ENCODE measurements around the gene DOCK1.

DOCK1 gene

GRCh38 chr10:127370601-127371000 is 465.4 kb downstream of the DOCK1 start:
- H3K4me1 ChIP-seq (ENCODE audit: insufficient read depth, low read length, poor library complexity, severe bottlenecking): no peaks in the 10 kb centered on the region
- H3K9ac ChIP-seq (ENCODE audit: low read depth, low read length, poor library complexity, severe bottlenecking): no peak overlapping the region
- TF ChIP-seq EZH2phosphoT487 (IDR thresholded peaks at IDR 0.05; ENCODE audit: borderline replicate concordance) (no peak), CTCF (conservative IDR thresholded peaks at IDR 0.05; ENCODE audit: low read length) (no peak)
- no peaks in the 10 kb centered on the region for H3K36me3 ChIP-seq (ENCODE audit: insufficient read depth, low read length)
- no peaks in the 10 kb centered on the region for H3K27me3 ChIP-seq (ENCODE audit: insufficient read depth, low read length, poor library complexity, severe bottlenecking)
- H2AFZ ChIP-seq (ENCODE audit: low read length): no peak overlapping the region
- no peak overlapping the region for H3K4me2 ChIP-seq (ENCODE audit: low read depth, low read length, poor library complexity, severe bottlenecking)
- no peaks in the 10 kb centered on the region for H3K9me2 ChIP-seq (replicated peaks; ENCODE audit: low read depth, low read length)
- no peaks in the 10 kb centered on the region; the same call in 1 of the 2 replicates for H3K9me3 ChIP-seq (ENCODE audit: insufficient read depth, low read depth, low read length)
- no peak overlapping the region for H3K4me3 ChIP-seq (ENCODE audit: low read length, poor library complexity, severe bottlenecking)
- no peaks in the 10 kb centered on the region for H3K79me2 ChIP-seq (ENCODE audit: insufficient read depth, low read length)
- no peaks in the 10 kb centered on the region for H3F3A ChIP-seq (ENCODE audit: low read depth)
- H4K20me1 ChIP-seq (ENCODE audit: insufficient read depth, low read length, poor library complexity, severe bottlenecking): no peaks in the 10 kb centered on the region

GRCh38 chr10:127372361-127372760 is 467.1 kb downstream of the DOCK1 start:
- no peaks in the 10 kb centered on the region for H3K79me2 ChIP-seq (ENCODE audit: insufficient read depth, low read length)
- H3F3A ChIP-seq (ENCODE audit: low read depth): no peaks in the 10 kb centered on the region
- no peak overlapping the region for H3K9ac ChIP-seq (ENCODE audit: low read depth, low read length, poor library complexity, severe bottlenecking)
- H3K4me1 ChIP-seq (ENCODE audit: insufficient read depth, low read length, poor library complexity, severe bottlenecking): no peaks in the 10 kb centered on the region
- TF ChIP-seq CTCF (conservative IDR thresholded peaks at IDR 0.05; ENCODE audit: low read length): no peak
- no peak for TF ChIP-seq EZH2phosphoT487 (IDR thresholded peaks at IDR 0.05; ENCODE audit: borderline replicate concordance)
- H2AFZ ChIP-seq (ENCODE audit: low read length): no peak overlapping the region
- H3K27me3 ChIP-seq (ENCODE audit: insufficient read depth, low read length, poor library complexity, severe bottlenecking): no peaks in the 10 kb centered on the region
- H4K20me1 ChIP-seq (ENCODE audit: insufficient read depth, low read length, poor library complexity, severe bottlenecking): no peaks in the 10 kb centered on the region
- no peak overlapping the region for H3K4me2 ChIP-seq (ENCODE audit: low read depth, low read length, poor library complexity, severe bottlenecking)
- H3K36me3 ChIP-seq (ENCODE audit: insufficient read depth, low read length): no peaks in the 10 kb centered on the region
- no peaks in the 10 kb centered on the region for H3K9me2 ChIP-seq (replicated peaks; ENCODE audit: low read depth, low read length)
- H3K4me3 ChIP-seq (ENCODE audit: low read length, poor library complexity, severe bottlenecking): no peak overlapping the region
- no peaks in the 10 kb centered on the region; the same call in 1 of the 2 replicates for H3K9me3 ChIP-seq (ENCODE audit: insufficient read depth, low read depth, low read length)

GRCh38 chr10:127374074-127374680 is 468.9 kb downstream of the DOCK1 start:
- H4K20me1 ChIP-seq (ENCODE audit: insufficient read depth, low read length, poor library complexity, severe bottlenecking): no peaks in the 10 kb centered on the region
- H3F3A ChIP-seq (ENCODE audit: low read depth): no peaks in the 10 kb centered on the region

More at GRCh38 chr10:127374074-127374680, 468.9 kb downstream of the DOCK1 start:
- Histone ChIP-seq H3K4me2 (ENCODE audit: low read depth, low read length, poor library complexity, severe bottlenecking) (no peak overlapping the region), H3K79me2 (ENCODE audit: insufficient read depth, low read length) (no peaks in the 10 kb centered on the region), H3K9me3 (ENCODE audit: insufficient read depth, low read depth, low read length) (no peaks in the 10 kb centered on the region; the same call in 1 of the 2 replicates), H2AFZ (ENCODE audit: low read length) (no peak overlapping the region), H3K9me2 (replicated peaks; ENCODE audit: low read depth, low read length) (no peaks in the 10 kb centered on the region), H3K27me3 (ENCODE audit: insufficient read depth, low read length, poor library complexity, severe bottlenecking) (no peaks in the 10 kb centered on the region), H3K36me3 (ENCODE audit: insufficient read depth, low read length) (no peaks in the 10 kb centered on the region), H3K4me3 (ENCODE audit: low read length, poor library complexity, severe bottlenecking) (no peak overlapping the region), H3K9ac (ENCODE audit: low read depth, low read length, poor library complexity, severe bottlenecking) (no peak overlapping the region), H3K4me1 (ENCODE audit: insufficient read depth, low read length, poor library complexity, severe bottlenecking) (no peaks in the 10 kb centered on the region)
- TF ChIP-seq CTCF (conservative IDR thresholded peaks at IDR 0.05; ENCODE audit: low read length) (no peak), EZH2phosphoT487 (IDR thresholded peaks at IDR 0.05; ENCODE audit: borderline replicate concordance) (no peak)
